ENCODE results near the gene PTBP3.

The PTBP3 gene

GRCh38 chr9:112360047-112360804, 26.8 kb upstream of the PTBP3 start:
- DNase-seq: no peak

GRCh38 chr9:112355427-112355897, 22.0 kb upstream of the PTBP3 start:
- no peak for DNase-seq

- no peak for DNase-seq
These were observed 20.8 kb upstream of the PTBP3 start for GRCh38 chr9:112354081-112354743.

GRCh38 chr9:112352209-112352608, 18.8 kb upstream of the PTBP3 start:
- no peak for DNase-seq

GRCh38 chr9:112351184-112351583, 17.8 kb upstream of the PTBP3 start:
- DNase-seq: no peak

GRCh38 chr9:112349008-112349333, 15.6 kb upstream of the PTBP3 start:
- no peak for DNase-seq

GRCh38 chr9:112348257-112349007, 15.0 kb upstream of the PTBP3 start:
- peak; percentile 78 for DNase-seq

GRCh38 chr9:112341730-112342129, 8.3 kb upstream of the PTBP3 start:
- no peak for DNase-seq

GRCh38 chr9:112339886-112340285, 6.5 kb upstream of the PTBP3 start:
- no peak for DNase-seq

GRCh38 chr9:112338561-112338960, 5.1 kb upstream of the PTBP3 start:
- DNase-seq: no peak

GRCh38 chr9:112337547-112337946, 4.1 kb upstream of the PTBP3 start:
- DNase-seq: no peak

- DNase-seq: peak; percentile 46
These were observed 1.0 kb upstream of the PTBP3 start for GRCh38 chr9:112334432-112334841.

- DNase-seq: peak; percentile 94
These were observed 416 bp upstream of the PTBP3 start for GRCh38 chr9:112333639-112334431.

- DNase-seq: no peak
These were observed 794 bp downstream of the PTBP3 start for GRCh38 chr9:112332674-112332976.

- DNase-seq: no peak
These were observed 1.2 kb downstream of the PTBP3 start for GRCh38 chr9:112332214-112332613.

GRCh38 chr9:112331674-112331952, 1.8 kb downstream of the PTBP3 start:
- no peak for DNase-seq

GRCh38 chr9:112328545-112328944, 4.9 kb downstream of the PTBP3 start:
- no peak for DNase-seq

- no peak for DNase-seq
These were observed 5.5 kb downstream of the PTBP3 start for GRCh38 chr9:112327718-112328450.

GRCh38 chr9:112326194-112326593, 7.2 kb downstream of the PTBP3 start:
- no peak for DNase-seq

GRCh38 chr9:112325600-112325999, 7.8 kb downstream of the PTBP3 start:
- DNase-seq: no peak

GRCh38 chr9:112325127-112325526, 8.3 kb downstream of the PTBP3 start:
- DNase-seq: no peak

- DNase-seq: no peak
These were observed 10.0 kb downstream of the PTBP3 start for GRCh38 chr9:112323378-112323854.
